HG03457 (cell line): ENCODE results near the gene PTPRD.

Source experiments
- ATAC-seq: cut with Tn5 transposase; IDR thresholded peaks from one replicate; pipeline ENCODE4 v1.9.1; 2021; ENCODE audit warnings: moderate number of reproducible peaks; ENCODE audit not compliant: unreplicated experiment

PTPRD gene

DNA sequence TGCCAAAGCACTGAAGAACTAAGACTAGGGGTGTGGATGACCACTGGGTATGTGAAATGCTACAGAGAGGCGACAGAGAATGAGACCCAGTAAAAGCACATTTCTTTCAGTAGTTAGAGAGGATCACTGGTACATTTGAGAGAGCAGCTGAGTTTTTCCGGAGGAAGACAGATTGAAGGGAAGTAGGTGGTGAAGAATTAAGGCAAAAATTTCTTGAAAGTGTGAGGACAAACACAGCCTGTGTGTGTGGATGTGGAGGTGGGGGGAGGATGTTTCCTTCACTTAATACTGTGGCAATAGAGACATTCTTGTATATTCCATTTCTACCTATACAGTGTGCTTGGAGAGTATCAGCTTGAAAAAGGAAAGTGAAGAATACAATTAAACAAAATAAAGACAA lies 1942.1 kb downstream of the PTPRD start:
- no peak for ATAC-seq

DNA sequence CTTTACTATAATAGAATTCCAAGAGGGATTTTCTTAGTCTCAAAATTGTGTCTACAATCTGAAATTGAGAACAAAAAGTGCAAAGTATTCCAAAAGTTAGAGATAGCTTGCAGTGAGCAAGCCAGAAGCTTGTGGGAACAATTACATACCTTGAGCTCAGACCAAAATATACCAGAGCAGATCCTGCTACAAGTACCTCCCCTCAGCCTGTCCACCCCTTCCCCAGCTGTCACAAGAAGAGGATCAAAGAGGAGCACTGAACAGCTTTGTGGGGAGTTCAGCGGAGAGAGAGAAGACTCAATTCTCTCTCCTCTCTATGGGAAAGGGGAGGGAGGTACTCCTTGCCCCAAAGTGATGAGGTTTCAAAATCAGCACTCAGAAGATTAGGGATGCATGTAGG lies 1944.1 kb downstream of the PTPRD start:
- ATAC-seq, result no peak

DNA sequence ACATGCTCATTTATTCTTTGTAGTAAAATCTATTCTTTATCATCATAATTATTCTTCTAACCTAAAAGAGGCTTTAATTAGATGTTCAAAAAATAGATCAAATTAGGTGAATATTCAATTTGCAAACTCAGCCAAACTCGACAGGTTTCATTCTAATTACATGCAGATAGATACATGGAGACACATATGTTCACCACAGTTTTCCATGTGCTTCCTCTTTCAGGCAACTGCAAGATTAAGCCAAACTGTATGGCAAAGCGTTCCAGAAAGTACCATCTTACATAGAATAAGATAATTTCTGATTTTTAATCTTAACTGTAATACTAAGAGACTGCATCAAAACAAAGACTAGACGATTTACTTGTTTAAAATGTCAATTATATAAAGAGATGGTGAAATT lies 1944.6 kb downstream of the PTPRD start:
- no peak for ATAC-seq

DNA sequence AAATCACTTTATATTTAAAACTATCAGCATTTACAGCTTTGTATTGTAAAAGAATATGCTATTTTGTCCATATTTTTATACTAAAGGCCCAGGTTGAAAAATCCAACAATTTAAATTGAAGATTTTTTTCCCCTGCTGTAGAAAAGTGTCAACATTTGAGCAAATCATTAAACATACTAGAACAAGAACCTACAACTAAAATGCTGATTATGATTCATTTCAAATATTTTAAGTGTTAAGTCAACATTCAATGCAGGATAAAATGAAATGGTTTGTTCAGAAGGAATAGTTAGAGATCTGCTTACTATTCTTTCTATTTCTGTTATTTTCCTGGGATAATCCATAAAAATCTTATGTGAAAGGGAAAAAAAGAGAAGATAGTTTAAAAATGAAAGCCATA lies 1946.7 kb downstream of the PTPRD start:
- ATAC-seq, result no peak

DNA sequence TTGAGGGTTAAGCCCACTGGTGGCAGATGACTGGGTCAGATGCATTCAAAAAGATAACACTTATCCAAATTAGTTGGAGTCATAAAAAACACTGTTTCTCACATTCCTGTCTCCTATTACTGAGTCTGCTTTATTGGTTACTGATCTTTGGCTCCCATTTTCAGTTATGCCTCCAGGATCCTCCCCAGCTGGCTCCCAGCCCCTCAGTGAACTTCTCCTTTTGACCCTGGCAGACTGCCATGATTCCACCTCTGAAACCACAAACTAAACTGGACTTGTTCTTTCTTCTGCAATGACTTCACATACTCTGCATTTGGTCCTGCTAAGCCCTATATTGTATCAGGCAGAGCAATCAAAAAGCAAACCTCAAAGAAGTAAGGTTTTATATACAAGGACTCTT lies 1952.4 kb downstream of the PTPRD start:
- ATAC-seq, result no peak

DNA sequence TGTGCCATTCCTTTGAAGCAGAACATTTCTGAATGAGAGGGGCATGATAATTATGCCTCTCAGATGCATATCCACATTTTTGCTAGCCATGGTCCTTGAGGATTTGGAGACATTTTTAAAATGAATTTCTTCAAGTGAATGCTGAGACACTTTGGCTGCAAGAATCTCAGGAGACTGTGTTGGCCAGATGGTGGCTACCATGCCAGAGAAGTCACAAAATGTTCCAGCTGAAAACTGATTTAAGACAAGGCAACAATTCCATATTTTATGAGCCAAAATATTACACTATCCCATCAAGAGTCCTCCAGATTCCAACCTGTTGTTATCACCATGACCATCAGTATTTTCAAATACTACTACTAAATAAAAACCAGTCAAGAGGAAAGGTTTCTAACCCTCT lies 1953.7 kb downstream of the PTPRD start:
- ATAC-seq, result no peak

DNA sequence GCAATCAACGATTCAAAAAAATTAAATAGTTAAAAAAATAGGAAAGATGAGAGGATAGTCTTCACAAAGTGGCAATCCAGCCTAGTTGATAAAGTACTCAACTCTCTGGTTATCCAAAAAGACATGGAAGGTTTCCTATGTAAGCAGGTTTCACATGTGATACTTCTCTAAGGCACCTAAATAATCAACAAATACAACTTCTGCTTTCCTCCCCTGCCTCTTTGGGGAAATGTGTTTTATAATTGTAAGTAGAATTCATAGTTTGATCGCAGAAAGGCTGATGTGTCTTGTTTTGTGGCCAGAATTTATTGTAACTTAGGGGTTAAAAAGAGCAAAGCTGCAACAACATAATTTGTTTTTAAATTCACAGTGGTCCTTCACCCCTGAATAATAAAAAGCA lies 1957.7 kb downstream of the PTPRD start:
- ATAC-seq, result no peak

DNA sequence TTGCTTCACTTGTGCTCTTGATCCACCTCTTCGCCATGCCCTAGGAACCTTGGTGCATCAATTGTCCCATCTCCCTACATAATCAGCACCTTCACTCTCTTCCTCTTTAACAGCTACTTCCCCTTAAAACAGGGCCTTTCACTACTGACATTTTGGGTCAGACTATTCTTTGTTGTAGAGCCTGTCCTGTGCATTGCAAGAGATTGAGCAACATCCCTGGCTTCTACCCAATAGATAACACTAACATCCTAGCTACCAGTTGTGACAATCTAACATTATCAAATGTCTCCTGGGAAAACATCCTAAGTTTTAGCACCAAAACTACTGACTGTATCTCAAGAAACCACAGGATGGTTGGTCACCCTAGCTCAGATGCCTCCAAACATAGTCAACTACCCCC lies 1958.9 kb downstream of the PTPRD start:
- no peak for ATAC-seq

DNA sequence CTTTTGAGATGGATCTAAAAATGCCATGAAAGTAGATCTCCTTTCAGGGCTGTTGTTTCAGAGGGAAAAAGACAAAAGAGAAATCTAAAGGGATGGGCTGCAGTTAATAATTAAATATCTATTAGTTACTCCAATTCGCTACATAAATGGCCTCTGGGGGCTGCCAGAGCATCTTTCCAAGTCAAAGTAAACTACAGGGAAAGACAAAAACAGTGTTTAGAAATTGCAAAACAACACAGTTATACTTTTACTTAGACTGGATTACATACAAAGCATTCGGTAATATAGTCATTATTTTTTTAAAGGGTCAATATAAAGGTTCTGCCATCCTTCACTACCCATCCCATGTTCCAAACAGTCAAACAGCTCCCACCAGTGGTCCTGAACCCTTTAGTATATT lies 1959.7 kb downstream of the PTPRD start:
- no peak for ATAC-seq

DNA sequence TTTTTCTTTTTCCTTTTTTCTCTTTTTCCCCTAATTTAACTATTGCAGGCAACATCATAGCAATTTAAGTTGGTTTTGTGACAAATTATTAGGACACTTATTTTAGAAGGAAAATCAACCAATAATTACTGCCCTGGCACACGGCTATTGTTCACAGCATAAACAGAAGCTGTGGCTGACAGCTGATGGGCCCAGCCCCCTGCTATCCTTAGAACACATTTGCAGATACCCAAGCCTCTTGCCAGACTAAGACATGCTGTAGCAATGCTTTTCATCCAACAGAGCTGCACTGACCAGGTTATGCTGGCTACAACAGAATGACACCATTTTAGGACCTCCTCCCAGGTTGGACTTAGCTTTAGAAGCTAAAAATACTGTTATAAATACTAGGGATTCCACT lies 1960.5 kb downstream of the PTPRD start:
- ATAC-seq, result no peak

DNA sequence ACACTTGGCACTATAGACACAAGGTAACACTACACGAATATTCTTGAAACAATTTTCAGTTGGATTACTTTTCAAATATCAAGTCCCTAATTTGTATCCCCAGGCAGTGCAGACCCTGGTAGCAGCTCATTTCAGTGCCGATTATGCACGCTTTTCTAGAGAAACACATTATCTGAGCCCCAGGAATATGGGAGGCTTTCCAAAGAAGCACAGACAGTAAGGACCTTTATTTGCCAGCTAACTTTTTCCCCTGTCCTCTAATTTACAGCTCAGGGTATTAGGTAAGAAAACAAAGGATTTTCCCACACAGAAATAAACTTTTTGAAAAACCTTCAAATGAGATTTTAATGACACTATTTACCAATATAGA lies 1961.0 kb downstream of the PTPRD start:
- no peak for ATAC-seq

DNA sequence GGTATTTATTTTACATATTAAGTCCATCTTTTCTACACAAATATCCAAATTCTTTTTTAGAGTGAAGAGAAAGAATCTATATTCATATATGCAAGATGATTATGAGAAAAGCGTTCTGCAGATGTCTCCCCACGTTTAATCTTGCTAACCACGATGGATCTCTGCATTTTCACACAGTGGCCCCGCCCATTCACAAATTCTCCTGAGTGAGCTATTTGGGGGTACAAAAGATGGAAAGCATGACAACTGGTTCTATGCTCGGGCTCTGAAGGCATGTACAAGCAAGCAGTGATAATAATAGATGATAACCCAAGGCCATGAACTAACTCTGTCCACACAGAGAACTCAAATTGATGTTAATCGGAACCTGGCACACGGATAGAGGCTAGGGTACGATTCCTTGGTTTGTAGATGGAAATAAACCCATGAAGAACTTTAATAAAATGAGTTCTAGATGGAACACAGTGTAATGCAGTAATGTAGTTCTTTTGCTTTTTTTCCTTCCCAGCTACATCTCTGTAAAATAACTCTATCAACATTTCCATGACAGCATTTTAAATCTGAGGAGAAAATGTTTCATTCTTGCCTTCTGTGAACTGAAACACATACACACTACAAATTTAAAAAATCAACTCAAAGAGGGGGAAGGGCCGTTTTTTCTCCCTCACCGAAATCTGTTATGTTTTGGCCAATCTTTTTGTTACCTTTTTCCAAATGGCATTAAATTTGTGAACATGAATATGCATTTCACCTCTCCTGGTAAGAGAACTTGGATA lies 1961.5 kb downstream of the PTPRD start:
- ATAC-seq, result no peak

DNA sequence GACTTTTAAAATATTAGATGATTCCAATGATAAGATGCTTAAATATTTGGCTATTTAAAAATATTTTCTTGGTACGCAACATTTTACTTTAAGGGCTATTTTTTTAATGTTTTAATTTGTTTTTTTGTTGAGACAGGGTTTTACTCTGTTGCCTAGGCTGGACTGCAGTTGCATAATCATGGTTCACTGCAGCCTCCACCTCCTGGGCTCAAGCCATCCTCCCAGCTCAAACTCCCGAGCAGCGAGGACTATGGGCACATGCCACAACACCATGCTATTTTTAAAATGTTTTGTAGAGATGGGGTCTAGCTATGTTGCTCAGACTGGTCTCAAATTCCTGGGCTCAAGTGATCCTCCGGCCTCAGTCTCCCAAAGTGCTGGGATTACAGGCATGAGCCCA lies 1963.0 kb downstream of the PTPRD start:
- ATAC-seq, result no peak

DNA sequence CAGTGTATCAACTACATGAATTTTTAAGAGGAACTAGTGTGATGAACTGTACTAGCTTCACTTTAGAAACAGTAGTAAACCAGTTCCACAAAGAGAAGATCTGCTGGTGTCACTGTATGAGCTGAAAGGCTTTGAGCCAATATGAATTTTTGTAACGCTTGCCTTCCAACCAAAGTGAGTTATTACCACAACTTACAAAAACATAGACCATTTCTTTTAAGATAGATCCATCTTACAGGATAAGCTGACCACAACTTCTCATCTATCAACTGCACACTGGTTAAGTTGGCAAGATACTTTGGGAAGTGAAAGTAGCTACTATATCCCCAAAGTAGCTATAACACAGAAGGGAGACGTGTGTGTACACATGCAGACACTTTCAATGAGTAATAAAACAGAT lies 1963.6 kb downstream of the PTPRD start:
- ATAC-seq, result peak; percentile 52

DNA sequence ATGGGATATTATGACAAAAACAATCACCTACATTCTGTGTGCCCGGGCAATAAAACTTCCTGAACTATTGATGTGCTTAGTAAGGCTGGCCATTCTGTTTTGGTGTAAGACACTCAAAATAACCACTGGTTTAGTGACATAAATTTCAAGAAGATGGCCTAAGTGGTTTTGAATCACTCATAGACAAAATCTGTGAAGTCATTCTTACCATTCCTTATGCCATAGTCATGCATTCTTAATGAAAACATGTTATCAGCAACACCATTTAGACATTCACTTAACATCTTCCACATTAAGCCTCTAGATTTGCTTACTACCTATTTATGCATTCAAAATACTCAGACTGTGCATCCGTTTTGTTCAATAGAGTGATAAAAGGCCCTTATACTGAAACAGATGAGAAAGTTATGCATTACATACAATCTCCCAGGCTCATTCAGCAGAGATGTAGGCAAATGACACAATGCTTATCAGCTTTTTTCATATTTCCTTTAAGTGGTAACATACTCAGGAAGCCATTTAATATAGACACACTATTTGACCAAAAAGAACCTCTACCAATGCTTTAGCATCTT lies 1964.4 kb downstream of the PTPRD start:
- ATAC-seq, result no peak

DNA sequence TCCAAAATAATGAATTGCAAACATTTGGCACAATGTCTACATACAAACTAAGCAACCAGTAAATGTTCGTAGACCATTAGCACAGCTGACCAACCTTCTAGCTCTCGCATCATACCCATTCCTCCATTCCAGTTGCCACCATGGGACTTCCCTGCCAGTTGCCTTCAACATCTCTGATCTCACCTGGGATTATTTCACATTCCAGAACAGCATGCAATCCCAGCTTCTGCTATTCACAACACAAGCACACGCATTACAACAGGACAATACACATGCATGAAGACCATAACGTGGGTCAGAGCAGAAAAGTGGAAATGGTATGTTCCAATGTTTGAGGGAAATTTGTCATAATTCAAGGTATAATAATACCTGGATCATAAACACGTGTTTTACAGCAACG lies 1965.0 kb downstream of the PTPRD start:
- no peak for ATAC-seq

DNA sequence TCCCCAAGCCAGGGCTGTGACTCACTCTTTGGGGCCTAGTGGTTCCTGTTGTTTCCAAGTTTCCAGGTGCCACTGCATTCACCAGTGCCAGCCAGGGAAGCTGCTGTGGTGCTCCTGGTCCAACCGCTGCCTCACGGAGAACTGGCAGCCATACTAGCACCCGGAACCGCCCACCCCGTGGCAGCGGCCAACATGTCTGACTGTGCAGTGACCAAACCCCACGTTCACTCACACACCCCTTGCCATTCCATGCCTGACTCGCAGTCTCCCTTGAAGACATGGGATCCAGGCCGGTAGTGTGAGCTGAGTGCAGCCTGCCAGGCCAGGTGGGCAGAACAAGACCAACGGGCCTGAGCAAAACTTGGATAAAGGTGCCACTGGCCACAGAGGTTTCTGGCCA lies 1968.2 kb downstream of the PTPRD start:
- no peak for ATAC-seq

DNA sequence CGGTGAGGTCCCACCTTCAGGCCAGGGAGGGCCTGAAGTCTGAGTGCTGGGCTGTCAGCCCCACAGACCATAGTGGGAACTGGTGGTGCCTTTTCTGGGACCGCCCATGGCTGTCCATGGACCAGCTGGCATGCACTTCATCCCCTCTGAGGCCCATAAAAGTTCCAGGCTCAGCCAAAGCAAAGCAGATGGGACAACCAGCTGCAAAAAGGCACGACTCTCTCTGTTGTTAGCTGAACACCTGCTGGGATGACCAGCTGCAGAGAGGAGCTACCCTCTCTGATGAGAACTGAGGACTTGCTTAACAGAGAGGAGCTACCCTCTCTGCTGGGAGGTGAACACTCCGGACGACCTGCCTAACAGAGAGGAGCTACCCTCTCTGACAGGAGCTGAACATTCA lies 1968.9 kb downstream of the PTPRD start:
- no peak for ATAC-seq

DNA sequence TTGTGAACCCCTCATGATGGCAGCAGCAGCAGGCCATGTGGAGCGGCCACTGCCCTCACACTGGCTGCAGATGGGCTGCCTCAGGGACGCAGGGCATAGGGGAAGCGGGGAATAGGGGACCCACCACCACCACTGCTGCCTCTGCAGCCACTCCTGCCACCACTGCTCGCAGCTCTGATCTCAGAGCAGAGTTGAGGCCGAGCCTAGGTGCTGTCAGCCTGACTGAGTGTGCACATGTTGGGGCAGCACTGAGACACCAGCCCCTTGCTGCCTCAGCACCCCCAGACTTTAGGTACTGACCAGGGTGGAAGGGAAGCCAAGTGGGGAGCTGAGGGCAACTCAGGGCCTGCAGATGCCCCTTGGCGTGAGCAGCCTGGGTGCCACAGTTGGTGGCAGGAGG lies 1969.3 kb downstream of the PTPRD start:
- ATAC-seq, result no peak

DNA sequence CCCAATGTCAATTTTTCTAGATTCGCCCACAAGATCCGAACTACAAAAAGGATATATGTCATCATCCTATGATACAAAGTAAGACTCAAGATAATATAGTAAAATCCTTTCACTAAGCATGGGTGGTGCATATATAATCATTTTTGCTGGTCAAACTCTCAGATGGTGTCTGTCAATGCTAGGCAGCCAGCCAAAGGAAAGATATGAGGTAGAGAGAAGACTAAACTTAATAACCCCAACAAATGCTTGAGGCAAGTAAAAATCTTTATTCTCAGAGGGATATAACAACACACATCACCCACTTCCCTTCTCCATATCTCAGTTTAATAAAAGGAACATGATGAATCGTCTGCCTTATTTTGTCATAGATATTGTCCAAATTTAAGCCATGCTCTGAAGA lies 1972.0 kb downstream of the PTPRD start:
- no peak for ATAC-seq

DNA sequence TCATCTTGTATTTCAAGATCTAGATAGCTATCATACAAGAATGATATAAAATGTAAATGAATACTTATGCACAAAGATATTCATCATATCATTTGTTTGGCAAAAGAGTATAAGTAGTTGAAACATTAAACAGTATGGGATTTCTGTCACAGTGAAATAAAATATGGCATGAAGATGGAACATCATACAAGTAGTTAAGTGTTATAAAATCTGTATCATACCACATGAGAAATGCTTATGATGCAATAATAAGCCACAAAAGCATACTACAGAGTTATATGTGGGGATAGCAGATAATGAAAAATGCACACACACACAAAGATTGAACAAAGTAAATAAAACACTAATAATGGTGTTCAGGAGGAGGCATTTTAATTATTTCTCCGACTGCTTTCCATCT lies 1975.2 kb downstream of the PTPRD start:
- no peak for ATAC-seq

DNA sequence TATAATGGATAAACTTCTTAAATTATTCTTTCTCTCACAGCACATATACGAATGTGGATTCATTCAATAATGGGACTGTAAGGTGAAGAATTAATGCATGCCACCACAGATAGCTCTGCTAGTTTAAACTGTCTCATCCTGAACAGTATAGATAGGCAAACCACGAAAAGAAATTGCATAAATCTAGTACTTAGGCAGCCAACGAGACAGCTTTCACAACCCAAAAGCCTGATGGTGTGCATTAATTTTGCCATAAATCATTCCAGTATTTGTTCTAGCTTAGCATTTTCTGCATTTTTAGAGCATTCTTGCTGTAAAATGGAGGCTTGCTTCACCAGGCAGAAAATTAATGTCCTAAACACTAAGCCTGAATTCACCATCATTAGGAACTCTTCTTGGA lies 1979.0 kb downstream of the PTPRD start:
- ATAC-seq, result no peak

DNA sequence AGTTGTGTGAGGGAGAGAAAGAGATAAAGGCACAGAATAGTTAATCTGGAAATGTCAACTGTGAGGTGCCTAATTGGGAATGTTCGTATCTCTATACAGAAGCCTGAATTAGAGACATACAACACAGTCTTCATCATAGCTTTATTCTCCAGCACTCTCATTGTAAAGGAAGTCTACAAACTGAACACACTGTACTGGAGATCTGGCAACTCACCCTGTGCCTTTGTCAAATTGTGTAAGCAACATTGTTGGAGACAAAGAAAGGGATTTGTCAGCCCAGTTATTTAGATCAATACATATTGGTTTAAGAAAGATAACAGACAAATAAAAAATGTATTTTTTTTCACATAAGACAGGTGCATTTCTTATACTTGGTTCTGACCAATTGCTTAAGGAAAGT lies 1980.3 kb downstream of the PTPRD start:
- no peak for ATAC-seq
